Activated T-helper 17 cell treated with anti-CD3 and anti-CD28 coated beads, Interleukin-2, amount 50 U/mL, for 72 hours (primary cell): ENCODE data around the gene MC1R. TPM values are rescaled to one million over a fixed set of nuclear protein-coding genes. Genes with fewer than 3 reads are reported as not detected.

Source experiments
- ATAC-seq: fragments of 150-1000 bp; cut with Tn5 transposase; replicated peaks from 2 replicates; pipeline ENCODE4 v1.10.0; 2021; ENCODE audit warnings: mild to moderate bottlenecking, moderate library complexity
- H3K27ac Mint-ChIP-seq: one replicate; pipeline ENCODE4 v1.8.0; 2022; ENCODE audit warnings: mixed read lengths
- H3K27me3 Mint-ChIP-seq: one replicate; pipeline ENCODE4 v1.8.0; 2022; ENCODE audit warnings: mixed read lengths
- H3K36me3 Mint-ChIP-seq: one replicate; pipeline ENCODE4 v1.8.0; 2022; ENCODE audit warnings: low read depth, mild to moderate bottlenecking, mixed read lengths
- H3K4me1 Mint-ChIP-seq: one replicate; pipeline ENCODE4 v1.8.0; 2022; ENCODE audit warnings: mixed read lengths
- H3K4me3 Mint-ChIP-seq: one replicate; pipeline ENCODE4 v1.8.0; 2022; ENCODE audit warnings: mild to moderate bottlenecking, mixed read lengths
- H3K9me3 Mint-ChIP-seq: one replicate; pipeline ENCODE4 v1.8.0; 2022; ENCODE audit warnings: mixed read lengths
- total RNA-seq, 2 donors: library from RNA; stranded (reverse); gene quantifications; one replicate each; pipeline ENCODE4 v1.2.3, GENCODE V29; 2022

MC1R gene
- total RNA-seq, 2 donors from 2014 or later, result 7.5 to 7.6 TPM

GRCh38 chr16:89890886-89891657, 27.6 kb upstream of the MC1R start:
- no peak overlapping the region for H3K4me3 Mint-ChIP-seq
- H3K27ac Mint-ChIP-seq, result no peak overlapping the region
- ATAC-seq, result no peak
- H3K4me1 Mint-ChIP-seq, result no peaks in the 10 kb centered on the region
- H3K9me3 Mint-ChIP-seq, result no peaks in the 10 kb centered on the region
- H3K27me3 Mint-ChIP-seq, result no peaks in the 10 kb centered on the region
- peaks cover 97% of the 10 kb centered on the region for H3K36me3 Mint-ChIP-seq

- Mint-ChIP-seq H3K4me1 (no peaks in the 10 kb centered on the region), H3K4me3 (no peak overlapping the region), H3K27ac (no peak overlapping the region), H3K36me3 (peaks cover 93% of the 10 kb centered on the region), H3K27me3 (no peaks in the 10 kb centered on the region), H3K9me3 (no peaks in the 10 kb centered on the region)
- no peak for ATAC-seq
Measured at GRCh38 chr16:89892055-89892630, 26.5 kb upstream of the MC1R start.

- no peak for ATAC-seq
- Mint-ChIP-seq H3K9me3 (no peaks in the 10 kb centered on the region), H3K4me3 (no peak overlapping the region), H3K27ac (no peak overlapping the region), H3K4me1 (no peaks in the 10 kb centered on the region), H3K27me3 (no peaks in the 10 kb centered on the region), H3K36me3 (peaks cover 93% of the 10 kb centered on the region)
Measured at GRCh38 chr16:89892635-89893034, 26.0 kb upstream of the MC1R start.

GRCh38 chr16:89893642-89894548, 24.8 kb upstream of the MC1R start:
- H3K9me3 Mint-ChIP-seq, result no peaks in the 10 kb centered on the region
- ATAC-seq, result no peak

GRCh38 chr16:89895482-89896250, 23.0 kb upstream of the MC1R start:
- Mint-ChIP-seq H3K27me3 (no peaks in the 10 kb centered on the region), H3K27ac (no peak overlapping the region), H3K9me3 (no peaks in the 10 kb centered on the region), H3K4me3 (no peak overlapping the region), H3K36me3 (peaks cover 93% of the 10 kb centered on the region), H3K4me1 (no peaks in the 10 kb centered on the region)
- no peak for ATAC-seq

More at GRCh38 chr16:89893642-89894548, 24.8 kb upstream of the MC1R start:
- no peak overlapping the region for H3K4me3 Mint-ChIP-seq
- H3K27ac Mint-ChIP-seq, result no peak overlapping the region
- H3K27me3 Mint-ChIP-seq, result no peaks in the 10 kb centered on the region
- H3K4me1 Mint-ChIP-seq, result no peaks in the 10 kb centered on the region
- H3K36me3 Mint-ChIP-seq, result peaks cover 93% of the 10 kb centered on the region

GRCh38 chr16:89897204-89897603, 21.5 kb upstream of the MC1R start:
- no peaks in the 10 kb centered on the region for H3K9me3 Mint-ChIP-seq
- H3K4me3 Mint-ChIP-seq, result no peak overlapping the region
- no peak overlapping the region for H3K27ac Mint-ChIP-seq
- no peaks in the 10 kb centered on the region for H3K4me1 Mint-ChIP-seq
- ATAC-seq, result no peak
- peaks cover 84% of the 10 kb centered on the region for H3K36me3 Mint-ChIP-seq
- no peaks in the 10 kb centered on the region for H3K27me3 Mint-ChIP-seq

GRCh38 chr16:89898201-89898967, 20.3 kb upstream of the MC1R start:
- ATAC-seq, result no peak

GRCh38 chr16:89899879-89900481, 18.7 kb upstream of the MC1R start:
- H3K27me3 Mint-ChIP-seq, result no peaks in the 10 kb centered on the region
- H3K4me1 Mint-ChIP-seq, result no peaks in the 10 kb centered on the region
- H3K4me3 Mint-ChIP-seq, result no peak overlapping the region
- H3K27ac Mint-ChIP-seq, result no peak overlapping the region
- ATAC-seq, result no peak
- H3K9me3 Mint-ChIP-seq, result no peaks in the 10 kb centered on the region
- H3K36me3 Mint-ChIP-seq, result peaks cover 81% of the 10 kb centered on the region

More at GRCh38 chr16:89898201-89898967, 20.3 kb upstream of the MC1R start:
- H3K4me3 Mint-ChIP-seq, result no peak overlapping the region
- H3K36me3 Mint-ChIP-seq, result peaks cover 80% of the 10 kb centered on the region
- H3K27ac Mint-ChIP-seq, result no peak overlapping the region
- H3K4me1 Mint-ChIP-seq, result no peaks in the 10 kb centered on the region
- no peaks in the 10 kb centered on the region for H3K9me3 Mint-ChIP-seq
- H3K27me3 Mint-ChIP-seq, result no peaks in the 10 kb centered on the region

GRCh38 chr16:89900885-89901284, 17.8 kb upstream of the MC1R start:
- Mint-ChIP-seq H3K4me1 (no peaks in the 10 kb centered on the region), H3K27ac (no peak overlapping the region), H3K27me3 (no peaks in the 10 kb centered on the region), H3K36me3 (peaks cover 81% of the 10 kb centered on the region), H3K9me3 (no peaks in the 10 kb centered on the region), H3K4me3 (no peak overlapping the region)
- ATAC-seq, result no peak

GRCh38 chr16:89902980-89903379, 15.7 kb upstream of the MC1R start:
- no peaks in the 10 kb centered on the region for H3K9me3 Mint-ChIP-seq
- no peak for ATAC-seq
- H3K27ac Mint-ChIP-seq, result no peak overlapping the region
- H3K4me1 Mint-ChIP-seq, result no peaks in the 10 kb centered on the region
- H3K27me3 Mint-ChIP-seq, result no peaks in the 10 kb centered on the region
- H3K36me3 Mint-ChIP-seq, result peaks cover 71% of the 10 kb centered on the region
- no peak overlapping the region for H3K4me3 Mint-ChIP-seq

GRCh38 chr16:89903908-89904515, 14.7 kb upstream of the MC1R start:
- Mint-ChIP-seq H3K4me3 (no peak overlapping the region), H3K27me3 (no peaks in the 10 kb centered on the region), H3K36me3 (peaks cover 65% of the 10 kb centered on the region), H3K27ac (no peak overlapping the region), H3K9me3 (no peaks in the 10 kb centered on the region), H3K4me1 (no peaks in the 10 kb centered on the region)
- no peak for ATAC-seq

GRCh38 chr16:89904606-89905510, 13.8 kb upstream of the MC1R start:
- no peaks in the 10 kb centered on the region for H3K4me1 Mint-ChIP-seq
- H3K9me3 Mint-ChIP-seq, result no peaks in the 10 kb centered on the region
- peaks cover 65% of the 10 kb centered on the region for H3K36me3 Mint-ChIP-seq
- H3K27me3 Mint-ChIP-seq, result no peaks in the 10 kb centered on the region
- H3K27ac Mint-ChIP-seq, result no peak overlapping the region
- ATAC-seq, result no peak
- H3K4me3 Mint-ChIP-seq, result no peak overlapping the region
